CMK (cell line): ENCODE data around the gene GATAD2B.
A peak's percentile ranks its signal among the peaks of the same experiment; 100 is the strongest.
"Not testable (repeated sequence)": the region's sequence is repeated elsewhere in the genome, so short reads cannot be mapped to it uniquely, and the experiment has no call there.

ENCODE experiments used
- DNase-seq: peaks from one replicate; pipeline ENCODE4 v3.0.0-alpha.2; 2010; ENCODE audit warnings: low read depth

The GATAD2B gene

DNA sequence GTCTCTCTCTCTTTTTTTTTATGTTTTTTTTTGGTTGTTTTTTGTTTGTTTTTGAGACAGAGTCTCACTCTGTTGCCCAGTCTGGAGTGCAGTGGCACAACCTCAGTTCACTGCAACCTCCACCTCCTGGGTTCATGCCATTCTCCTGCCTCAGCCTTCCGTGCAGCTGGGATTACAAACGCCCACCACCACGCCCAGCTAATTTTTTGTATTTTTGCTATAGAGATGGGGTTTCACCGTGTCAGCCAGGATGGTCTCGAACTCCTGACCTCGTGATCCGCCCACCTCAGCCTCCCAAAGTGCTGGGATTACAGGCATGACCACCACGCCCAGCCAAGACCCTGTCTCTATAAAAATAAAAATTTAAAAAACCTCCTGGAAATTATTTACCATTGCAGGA, 88.8 kb downstream of the GATAD2B start:
- not testable (repeated sequence) for DNase-seq

DNA sequence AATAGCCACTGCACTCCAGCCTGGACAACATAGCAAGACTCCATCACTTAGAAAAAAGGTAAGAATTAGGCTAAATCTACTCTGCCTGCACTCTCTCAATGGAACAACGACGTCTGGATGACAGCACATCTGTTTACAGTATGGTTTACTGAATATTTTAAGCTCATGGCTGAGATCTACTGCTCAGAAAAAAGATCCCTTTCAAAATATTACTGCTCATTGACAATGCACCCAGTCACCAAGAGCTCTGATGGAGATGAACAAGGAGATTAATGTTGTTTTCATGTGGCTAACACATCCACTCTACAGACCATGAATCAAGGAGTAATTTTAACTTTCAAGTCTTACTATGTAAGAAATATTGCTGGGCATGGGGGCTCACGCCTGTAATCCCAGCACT, 89.6 kb downstream of the GATAD2B start:
- DNase-seq = no peak

DNA sequence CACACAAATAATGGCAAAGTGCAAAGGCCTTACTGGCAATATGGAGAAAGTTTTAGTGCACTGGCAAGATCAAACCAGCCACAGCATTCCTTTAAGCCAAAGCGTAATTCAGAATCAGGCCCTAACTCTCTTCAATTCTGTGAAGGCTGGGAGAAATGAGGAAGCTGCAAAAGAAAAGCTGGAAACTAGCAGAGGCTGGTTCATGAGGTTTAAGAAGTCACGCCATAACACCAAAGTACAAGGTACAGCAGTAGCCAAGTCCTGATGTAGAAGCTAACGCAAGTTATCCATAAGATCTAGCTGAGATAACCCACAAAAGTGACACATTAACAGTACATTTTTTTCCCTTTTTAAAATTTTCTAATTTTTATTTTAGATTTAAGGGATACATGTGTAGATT, 90.5 kb downstream of the GATAD2B start:
- no peak for DNase-seq

DNA sequence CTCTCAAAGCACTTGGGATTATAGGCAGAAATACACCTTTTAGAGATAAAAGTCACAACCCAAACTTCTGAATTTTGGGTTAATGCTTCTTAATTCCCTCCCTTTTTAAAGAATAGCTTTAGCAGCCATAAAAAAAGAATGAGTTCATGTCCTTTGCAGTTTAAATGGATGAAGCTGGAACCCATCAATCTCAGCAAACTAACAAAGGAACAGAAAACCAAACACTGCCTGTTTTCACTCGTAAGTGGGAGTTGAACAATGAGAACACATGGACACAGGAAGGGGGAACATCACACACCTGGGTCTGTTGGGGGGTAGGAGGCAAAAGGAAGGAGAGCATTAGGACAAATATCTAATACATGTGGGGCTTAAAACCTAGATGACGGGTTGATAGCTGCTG, 91.7 kb downstream of the GATAD2B start:
- DNase-seq = no peak

DNA sequence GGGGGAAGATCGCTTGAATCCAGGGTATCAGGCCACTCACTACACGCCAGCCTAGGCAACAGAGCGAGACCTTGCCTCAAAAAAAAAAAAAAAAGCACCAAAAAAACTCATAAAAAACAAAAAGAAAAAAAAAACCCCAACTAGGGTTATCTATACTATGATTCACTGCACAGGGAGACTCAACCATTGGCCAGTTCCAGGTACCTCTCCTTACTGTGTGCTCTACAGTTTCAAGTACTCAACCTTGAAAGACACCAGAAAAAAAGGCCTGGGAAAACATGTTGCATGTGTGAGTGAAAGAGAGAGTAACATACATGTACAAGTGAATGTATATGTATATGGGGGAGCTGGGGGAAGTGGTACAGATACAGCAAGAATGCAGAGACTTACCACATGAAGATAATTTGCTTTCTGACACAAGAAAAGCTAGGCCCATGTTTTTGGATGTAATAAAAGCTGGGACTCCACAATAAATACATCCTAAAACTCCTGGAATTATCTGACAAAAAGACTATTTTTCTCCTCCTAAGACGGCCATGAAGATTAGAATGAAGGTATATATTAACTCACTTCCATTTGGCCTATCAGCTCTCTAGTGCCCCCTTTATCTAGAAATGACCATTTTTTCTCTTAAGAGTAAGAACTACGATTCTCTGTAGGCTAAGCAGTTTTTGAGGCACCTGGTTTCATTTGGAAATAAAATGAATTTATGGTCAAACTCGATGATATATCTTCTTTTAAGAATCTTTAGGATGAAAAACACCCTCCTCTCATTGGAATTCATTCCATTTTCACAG, 95.4 kb downstream of the GATAD2B start:
- DNase-seq = no peak

DNA sequence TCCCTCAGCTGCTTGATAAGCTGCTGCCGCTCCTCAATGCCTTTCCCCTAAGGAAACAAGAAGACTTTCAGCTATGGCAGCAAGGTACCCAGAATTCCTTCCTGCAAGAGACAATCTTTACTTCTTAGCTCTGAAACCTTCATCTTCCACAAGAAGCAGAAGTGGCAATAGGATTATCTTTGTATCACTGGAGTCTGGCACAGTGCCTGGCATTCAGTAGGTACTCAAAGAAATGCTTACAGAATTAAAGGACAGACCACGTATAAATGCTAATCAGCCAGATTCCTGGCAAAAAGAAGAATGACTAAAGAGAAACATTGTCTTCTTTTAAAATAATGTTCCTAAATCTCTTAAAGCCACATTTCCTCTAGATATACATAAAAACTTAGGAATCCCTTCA, 103.9 kb downstream of the GATAD2B start:
- no peak for DNase-seq

DNA sequence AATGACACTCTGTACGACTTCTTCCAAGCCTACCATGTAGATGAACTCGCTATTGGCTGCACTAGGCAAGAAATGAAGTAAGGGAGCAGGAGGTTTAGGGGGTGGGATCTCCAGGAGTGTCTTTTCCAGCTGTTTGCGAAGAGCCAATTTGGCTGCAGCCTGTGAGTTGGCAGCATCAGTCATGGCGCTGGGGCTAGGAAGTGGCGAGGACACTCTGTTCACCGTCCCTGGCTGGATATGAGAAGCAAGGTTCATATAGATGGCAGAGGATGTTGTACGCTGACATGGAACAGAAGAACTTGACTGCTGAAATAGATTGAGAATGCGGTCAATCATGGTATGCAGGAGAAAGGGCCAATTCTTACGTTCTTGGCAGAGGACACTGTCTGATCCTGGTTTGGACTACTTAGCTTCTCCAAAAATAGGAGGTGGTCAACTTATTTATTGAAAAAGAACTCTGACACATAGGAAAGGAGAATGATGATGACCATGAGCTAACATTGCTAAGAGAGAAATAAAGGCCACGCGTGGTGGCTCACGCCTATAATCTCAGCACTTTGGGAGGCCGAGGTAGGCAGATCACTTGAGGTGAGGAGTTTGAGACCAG, 106.4 kb downstream of the GATAD2B start:
- DNase-seq = no peak

DNA sequence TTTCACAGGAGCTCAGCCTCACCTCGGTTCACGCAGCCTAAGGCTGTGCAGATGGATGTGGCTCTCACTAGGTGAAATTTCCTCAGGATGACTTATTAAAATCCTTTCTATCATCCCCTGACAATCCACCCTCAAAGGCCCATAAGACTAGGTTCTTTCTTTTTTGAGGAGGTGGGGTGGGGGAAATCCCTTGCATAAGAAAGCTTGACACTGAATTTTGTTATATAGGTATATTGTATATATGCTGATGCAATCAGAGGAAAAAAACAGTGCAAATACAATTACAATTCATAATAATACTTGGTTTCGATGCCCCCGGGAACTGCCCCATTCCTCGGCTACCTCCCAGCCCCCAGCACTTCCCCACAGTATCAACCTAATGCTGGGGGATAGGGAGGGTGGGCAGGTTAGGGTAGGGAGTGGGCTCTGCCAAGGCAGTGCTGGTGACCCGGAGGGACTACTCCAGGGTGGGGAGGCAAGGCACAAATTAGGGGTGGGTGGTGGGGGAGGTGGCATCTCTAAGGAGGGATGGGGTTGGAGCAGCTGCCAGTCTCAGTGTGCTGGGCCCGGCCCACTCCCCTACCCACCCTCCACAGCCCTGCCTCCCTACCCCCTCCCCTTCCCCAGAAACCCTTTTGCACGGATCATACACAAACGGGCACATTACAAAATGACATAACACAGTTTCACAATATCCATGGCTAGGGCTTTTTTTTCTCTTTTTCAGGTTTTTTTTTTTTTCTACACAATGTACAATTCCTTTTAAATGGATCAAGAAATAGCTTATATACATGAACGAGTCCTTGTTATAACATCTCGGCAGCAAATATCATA, 116.7 kb downstream of the GATAD2B start:
- no peak for DNase-seq

DNA sequence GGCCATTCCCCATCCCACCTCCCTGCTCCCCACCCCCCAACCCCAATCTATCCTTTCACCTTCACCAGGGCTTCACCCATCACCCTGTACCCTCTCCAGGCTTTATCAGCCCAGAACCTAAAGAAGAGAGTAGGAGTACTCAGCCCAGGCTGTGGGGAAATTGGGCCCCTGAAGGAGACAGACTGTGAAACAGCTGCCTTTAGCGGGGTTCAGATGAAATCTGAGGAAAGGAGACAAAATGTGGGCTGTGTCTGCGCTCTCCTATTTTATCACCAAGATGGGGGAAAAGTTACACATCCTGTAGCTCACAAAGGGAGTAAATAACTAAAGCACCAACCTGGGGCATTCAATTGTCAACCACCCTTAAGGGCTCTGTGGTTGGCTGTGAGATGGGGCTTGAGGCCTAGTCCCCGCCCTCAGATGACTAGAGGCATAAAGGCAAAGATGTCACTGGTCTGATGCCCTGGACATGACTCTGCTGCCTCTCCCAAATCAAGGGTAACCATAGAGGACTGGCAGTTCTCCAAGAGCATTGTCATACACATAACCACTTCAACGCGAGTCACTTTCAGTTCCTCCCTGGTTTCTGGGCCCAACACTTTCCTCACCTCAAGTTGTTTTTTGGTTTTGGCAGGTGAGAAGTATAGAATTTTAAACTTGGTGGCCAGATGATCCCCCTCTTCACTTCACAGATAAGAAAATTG, 117.6 kb downstream of the GATAD2B start:
- no peak for DNase-seq

DNA sequence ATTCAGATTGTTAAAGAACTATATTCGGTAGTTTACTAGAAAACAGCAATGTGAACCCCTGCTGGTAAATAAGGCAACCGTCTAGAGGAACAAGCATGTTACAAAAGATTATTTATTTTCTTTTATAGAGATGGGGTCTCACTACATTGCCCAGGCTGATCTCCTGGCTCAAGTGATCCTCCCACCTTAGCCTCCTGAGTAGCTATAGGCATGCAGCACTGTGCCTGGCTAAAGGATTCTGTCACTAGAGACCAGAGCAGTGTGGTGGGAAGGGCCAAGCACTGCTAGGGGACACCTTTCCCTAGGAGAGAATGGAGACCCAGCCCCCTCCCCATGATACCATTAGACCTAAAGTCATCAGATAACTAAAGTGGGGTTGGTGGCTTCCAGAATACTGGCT, 118.7 kb downstream of the GATAD2B start:
- DNase-seq = no peak

DNA sequence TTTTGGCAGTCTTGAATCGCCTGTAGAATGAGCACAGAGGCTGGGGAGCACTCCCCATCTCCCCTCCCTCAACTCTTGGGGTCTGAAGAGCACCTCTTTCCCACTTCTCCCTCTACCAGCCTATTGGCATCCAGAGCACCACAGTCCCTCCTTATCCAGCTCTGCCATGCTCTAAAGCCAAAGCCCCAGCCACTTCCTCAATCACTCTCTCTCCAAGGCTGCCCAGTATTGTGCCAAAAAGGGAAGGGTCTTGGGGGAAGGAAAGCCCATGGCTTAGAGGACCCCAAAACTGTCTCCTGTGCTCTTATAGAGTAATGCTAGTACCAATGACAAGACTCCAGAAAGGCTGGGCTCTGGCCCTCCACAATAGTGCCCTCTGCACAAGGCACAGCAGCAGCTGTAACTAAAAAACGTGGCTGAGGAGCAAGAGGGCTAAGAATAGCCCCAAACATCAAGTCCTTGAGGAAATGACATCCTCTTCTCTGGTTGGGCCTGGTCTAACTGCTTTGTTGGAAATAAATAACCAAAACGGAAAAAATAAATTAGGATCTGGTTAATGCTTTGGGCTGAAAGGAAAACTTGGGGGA, 119.2 kb downstream of the GATAD2B start:
- DNase-seq = no peak

DNA sequence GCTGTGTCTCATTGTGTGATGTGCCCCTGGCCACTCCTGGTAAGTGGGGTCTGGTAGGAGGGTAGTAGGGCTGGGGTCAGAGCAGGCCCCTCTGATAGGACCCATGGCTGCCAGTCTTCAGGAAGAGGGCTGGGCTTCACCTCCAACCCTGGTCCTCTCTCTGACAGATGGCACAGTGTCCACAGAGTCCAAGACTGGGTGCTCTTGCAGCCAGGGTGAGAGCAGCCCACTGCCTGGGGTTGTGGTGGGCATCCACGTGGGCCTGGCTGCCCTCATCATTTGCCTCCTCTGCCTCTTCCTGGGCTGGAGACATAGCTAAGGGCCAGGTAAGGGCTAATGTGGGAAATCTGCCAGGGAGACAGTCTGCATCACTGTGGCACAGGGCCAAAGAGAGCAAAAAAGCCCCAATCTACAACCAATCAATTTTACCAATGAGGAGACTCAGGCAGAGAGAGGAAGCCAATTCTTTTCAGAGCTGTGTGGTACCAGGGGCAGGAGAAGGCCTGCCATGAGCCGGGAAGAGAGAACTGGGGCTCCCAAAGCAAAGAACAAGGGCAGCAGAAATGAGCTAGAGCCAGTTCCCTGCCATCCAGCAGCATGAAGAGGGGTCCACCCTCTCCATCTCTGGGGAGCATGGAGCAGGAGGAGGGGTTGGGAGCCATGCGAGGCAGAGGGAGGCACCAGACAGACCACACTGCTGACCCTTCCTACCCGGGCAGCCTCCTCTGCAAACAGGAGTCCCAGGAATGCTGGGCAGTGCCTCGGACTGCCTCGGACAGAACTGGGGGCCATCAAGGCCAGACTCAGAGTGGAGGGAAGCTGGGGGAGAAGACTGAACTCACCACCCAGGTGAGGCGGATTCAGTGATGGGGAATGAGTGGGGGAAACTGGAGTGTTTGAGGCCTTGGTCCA, 120.7 kb downstream of the GATAD2B start:
- DNase-seq = no peak

DNA sequence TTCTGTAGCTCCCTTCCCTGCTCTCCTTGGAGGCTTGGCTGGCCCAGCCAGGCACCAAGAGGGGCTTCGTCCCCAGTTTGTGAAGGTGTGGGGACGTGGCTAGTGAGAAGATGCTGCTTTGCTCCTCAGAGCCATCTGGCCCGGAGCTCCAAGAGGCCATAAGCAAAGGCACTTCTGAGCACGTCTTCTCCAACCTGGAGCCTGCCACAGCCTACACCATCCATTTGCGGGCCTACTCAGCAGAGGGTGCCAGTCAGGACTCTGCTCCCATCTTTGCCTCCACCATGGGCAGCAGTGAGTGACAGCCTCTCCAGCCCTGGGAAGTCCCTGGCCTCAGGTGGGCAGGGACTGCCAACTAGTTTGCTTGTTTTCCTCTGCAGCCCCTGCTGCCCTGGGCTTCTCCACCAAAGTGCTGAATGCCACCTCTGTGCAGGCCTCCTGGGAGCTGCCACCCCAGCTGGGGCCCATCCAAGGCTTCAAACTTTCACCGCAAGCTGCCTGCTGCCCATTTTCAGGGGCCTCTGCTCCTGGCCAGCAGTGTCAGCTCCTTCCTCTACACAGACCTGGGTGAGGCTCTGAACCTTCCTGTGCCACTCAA, 121.6 kb downstream of the GATAD2B start:
- no peak for DNase-seq

DNA sequence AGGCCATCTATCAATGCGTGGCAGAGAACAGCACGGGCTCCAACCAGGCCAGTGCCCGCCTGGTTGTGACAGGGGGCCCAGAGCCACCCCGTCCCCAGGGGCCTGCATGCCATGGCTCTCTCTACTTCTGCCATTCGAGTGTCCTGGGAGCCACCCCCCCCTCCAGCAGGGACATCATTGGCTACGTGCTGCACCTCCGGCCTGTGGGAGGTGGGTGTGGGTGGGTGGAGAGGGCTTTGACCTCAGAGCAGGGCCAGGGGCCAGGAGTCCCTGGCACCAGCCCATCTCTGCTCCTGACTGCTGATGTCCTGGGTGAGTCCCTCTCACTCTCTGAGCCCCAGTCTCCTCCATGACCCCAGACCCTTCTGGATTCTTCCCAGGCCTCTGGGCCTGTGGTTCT, 122.3 kb downstream of the GATAD2B start:
- no peak for DNase-seq

DNA sequence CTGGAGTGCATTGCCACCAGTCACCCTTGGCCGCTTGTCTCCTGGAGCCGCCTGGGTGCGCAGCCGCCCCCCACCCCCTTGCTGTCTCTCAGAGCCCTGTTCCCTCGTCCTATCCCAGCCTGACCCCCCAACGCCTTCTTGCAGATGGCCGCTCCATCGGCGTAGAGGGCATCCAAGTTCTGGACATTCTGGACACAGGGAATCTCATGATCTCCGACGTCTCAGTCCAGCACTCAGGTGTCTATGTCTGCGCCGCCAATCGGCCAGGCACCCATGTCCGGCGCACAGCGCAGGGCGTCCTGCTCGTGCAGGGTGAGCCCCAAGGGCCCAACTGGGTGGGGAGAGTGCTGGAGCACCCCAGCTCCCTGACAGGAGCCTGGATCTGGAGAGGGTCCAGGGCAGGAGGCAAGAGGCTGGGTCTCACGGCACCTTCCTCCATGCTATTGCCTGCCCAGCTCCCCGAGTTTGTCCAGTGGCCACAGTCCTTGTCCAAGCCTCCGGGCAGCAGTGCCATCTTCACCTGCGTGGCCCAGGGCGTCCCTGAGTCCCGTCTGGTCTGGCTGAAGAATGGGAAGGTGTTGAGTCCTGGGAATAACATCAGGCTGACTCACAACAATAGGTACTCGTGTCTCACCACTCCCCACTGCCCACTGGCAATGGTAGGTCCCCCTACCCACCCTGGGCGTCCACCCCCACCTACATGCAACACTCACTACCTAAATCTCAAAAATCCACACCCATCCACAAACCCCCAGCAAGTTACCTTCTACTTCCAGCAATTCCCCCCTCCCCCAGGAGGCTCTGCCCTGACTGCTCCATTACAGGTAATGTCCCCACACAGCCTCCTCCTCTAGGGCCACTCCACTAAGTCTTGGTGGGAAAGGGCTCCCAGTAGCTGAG, 123.0 kb downstream of the GATAD2B start:
- no peak for DNase-seq

DNA sequence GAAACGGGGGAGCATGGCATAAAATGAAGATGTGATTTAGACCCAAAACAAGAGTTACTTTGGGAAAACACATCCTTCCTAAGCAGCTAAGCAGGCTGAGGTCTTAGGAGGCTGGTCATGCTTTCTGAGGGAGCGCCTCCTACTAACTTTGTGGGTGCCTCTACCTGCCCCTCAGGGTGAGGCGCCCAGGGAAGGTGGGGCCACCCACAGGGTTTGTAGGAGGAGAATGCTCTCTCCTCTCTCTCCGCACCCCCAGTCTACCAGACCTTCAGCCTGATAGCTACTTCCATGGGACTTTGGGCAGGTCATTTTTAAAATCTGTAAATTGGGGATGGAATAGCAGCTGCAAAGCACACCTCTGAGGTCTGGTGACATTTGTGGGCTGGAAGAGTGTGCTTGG, 123.8 kb downstream of the GATAD2B start:
- DNase-seq = no peak

DNA sequence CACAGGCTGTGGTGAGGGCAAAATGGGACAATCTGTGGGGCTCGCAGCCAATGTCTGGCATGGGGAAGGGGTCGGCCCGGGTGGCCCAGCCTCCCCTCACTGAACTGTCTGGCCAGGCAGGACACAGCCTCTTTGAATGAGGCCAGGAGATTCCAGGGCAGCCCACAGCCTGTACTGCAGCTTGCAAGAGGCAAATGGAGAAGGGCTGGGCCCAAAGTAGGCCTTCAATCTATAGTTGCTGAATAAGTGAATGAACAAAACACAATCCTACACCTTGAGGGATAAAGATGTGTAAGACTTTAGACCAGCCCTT, 124.3 kb downstream of the GATAD2B start:
- DNase-seq = no peak

DNA sequence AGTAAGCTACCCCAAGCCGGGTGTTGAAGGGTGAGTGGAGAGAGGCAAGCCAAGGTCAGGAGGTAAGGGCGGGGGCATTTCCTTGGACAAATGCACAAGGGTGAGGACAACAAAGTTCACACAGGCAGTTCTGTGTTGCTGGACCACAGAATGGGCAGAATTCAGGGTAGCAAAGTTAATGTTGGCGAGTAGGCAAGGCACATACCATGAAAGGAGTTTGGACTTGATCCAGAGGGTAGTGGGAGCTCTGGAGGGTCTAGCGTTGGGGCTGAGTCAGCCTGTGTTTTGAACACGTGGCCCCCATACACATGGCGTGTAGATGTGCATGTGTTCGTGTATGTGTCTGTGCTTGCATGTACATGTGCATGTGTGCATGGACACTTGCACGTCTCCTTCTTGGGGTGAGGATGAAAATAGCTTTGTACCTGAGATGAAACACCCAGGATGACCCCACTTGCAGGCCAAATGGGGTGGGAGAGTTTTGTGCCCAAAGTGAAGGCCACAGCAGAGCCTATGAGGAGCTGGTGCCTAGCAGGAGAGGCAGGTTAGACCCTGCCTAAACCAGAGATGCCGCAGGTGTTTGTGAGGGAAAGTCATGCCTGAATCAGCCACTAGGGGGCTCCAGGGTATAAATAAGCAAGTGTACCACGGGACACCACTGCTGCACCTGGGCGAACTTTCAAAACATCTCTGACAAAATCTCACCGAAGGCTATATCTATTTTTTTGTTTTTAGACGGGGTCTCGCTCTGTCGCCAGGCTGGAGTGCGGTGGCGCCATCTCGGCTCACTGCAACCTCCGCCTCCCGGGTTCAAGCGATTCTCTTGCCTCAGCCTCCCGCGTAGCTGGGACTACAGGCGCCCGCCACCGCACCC, 125.7 kb downstream of the GATAD2B start:
- DNase-seq = peak; percentile 35
